ENCODE data around the gene NUP153. TPM values are rescaled to one million over a fixed set of nuclear protein-coding genes. Genes with fewer than 3 reads are reported as not detected.

NUP153 gene
- total RNA-seq, 1 experiment from 2014 or later, result 67.0 TPM

DNA sequence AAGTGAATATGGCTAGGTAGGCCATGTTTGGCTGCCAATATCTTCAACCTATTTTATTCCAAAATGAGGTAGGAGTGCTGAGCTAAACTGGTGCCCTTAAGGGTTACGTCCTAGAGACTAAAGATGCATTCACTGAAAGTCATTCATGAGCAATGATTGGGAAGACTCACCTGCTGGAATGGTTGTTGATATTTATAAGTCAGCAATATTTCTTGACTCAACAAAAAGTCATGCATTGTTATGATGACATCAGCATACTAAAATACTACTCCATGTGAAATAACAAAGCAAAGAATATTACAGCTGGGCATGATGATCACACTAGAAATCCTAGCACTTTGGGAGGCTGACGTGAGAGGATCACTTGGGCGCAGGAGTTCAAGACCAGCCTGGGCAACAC lies 17.6 kb upstream of the NUP153 start:
- H3K27ac Mint-ChIP-seq, result peak overlapping the region; percentile 89
- no peak for ATAC-seq

DNA sequence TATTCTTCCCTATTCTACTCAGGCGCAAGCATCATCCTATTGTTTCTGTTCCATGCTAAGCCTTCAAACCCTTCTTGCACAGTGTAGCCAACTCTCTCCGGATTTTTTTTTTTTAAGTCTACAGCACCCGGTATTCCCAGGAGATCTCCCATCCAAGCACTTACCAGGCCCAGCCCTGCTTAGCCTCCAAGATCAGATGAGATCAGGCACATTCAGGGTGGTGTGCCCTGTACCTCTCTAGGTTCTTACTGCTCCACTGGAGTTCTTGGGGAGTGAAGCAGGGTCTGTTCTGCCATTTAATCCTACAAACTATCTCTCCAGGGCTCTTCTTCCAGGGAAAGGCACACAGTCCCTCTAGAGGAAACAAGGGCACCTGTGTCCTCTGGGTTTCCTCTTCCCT lies 14.9 kb upstream of the NUP153 start:
- no peak overlapping the region for H3K27ac Mint-ChIP-seq
- no peak overlapping the region for H3K4me3 Mint-ChIP-seq
- ATAC-seq, result no peak
- ChIA-PET POLR2A (interaction anchor here (0.6 kb wide), 1 partner anchor 9 kb away, joined by 6 read pairs; no protein-coding TSS in a partner anchor), CTCF (no interaction called here)
- peaks cover 22% of the 10 kb centered on the region for H3K4me1 Mint-ChIP-seq
- no peaks in the 10 kb centered on the region for H3K27me3 Mint-ChIP-seq (ENCODE audit: low read depth)
- no peak for DNase-seq (ENCODE audit: low spot score)
- no peaks in the 10 kb centered on the region for H3K9me3 Mint-ChIP-seq
- no peaks in the 10 kb centered on the region for H3K36me3 Mint-ChIP-seq
- TF ChIP-seq, protein P1, sequence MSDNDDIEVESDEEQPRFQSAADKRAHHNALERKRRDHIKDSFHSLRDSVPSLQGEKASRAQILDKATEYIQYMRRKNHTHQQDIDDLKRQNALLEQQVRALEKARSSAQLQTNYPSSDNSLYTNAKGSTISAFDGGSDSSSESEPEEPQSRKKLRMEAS (CRISPR knock-in tag; IDR thresholded peaks at IDR 0.05), result no peak
- TF ChIP-seq, protein P2, sequence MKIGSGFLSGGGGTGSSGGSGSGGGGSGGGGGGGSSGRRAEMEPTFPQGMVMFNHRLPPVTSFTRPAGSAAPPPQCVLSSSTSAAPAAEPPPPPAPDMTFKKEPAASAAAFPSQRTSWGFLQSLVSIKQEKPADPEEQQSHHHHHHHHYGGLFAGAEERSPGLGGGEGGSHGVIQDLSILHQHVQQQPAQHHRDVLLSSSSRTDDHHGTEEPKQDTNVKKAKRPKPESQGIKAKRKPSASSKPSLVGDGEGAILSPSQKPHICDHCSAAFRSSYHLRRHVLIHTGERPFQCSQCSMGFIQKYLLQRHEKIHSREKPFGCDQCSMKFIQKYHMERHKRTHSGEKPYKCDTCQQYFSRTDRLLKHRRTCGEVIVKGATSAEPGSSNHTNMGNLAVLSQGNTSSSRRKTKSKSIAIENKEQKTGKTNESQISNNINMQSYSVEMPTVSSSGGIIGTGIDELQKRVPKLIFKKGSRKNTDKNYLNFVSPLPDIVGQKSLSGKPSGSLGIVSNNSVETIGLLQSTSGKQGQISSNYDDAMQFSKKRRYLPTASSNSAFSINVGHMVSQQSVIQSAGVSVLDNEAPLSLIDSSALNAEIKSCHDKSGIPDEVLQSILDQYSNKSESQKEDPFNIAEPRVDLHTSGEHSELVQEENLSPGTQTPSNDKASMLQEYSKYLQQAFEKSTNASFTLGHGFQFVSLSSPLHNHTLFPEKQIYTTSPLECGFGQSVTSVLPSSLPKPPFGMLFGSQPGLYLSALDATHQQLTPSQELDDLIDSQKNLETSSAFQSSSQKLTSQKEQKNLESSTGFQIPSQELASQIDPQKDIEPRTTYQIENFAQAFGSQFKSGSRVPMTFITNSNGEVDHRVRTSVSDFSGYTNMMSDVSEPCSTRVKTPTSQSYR (CRISPR knock-in tag; IDR thresholded peaks at IDR 0.05), result no peak
- no peak for TF ChIP-seq ATF1 (CRISPR knock-in tag; IDR thresholded peaks at IDR 0.05)
- TF ChIP-seq ZNF671 (CRISPR knock-in tag; IDR thresholded peaks at IDR 0.05), result no peak
- no peak for TF ChIP-seq JAZF1 (CRISPR knock-in tag; IDR thresholded peaks at IDR 0.05)
- TF ChIP-seq ZNF138 (CRISPR knock-in tag; conservative IDR thresholded peaks at IDR 0.05), result no peak
- TF ChIP-seq NR2C2 (CRISPR knock-in tag; IDR thresholded peaks at IDR 0.05), result no peak
- TF ChIP-seq, protein P3, sequence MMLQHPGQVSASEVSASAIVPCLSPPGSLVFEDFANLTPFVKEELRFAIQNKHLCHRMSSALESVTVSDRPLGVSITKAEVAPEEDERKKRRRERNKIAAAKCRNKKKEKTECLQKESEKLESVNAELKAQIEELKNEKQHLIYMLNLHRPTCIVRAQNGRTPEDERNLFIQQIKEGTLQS (CRISPR knock-in tag; conservative IDR thresholded peaks at IDR 0.05), result no peak
- TF ChIP-seq ZNF416 (CRISPR knock-in tag; IDR thresholded peaks at IDR 0.05), result no peak
- TF ChIP-seq, protein P4, sequence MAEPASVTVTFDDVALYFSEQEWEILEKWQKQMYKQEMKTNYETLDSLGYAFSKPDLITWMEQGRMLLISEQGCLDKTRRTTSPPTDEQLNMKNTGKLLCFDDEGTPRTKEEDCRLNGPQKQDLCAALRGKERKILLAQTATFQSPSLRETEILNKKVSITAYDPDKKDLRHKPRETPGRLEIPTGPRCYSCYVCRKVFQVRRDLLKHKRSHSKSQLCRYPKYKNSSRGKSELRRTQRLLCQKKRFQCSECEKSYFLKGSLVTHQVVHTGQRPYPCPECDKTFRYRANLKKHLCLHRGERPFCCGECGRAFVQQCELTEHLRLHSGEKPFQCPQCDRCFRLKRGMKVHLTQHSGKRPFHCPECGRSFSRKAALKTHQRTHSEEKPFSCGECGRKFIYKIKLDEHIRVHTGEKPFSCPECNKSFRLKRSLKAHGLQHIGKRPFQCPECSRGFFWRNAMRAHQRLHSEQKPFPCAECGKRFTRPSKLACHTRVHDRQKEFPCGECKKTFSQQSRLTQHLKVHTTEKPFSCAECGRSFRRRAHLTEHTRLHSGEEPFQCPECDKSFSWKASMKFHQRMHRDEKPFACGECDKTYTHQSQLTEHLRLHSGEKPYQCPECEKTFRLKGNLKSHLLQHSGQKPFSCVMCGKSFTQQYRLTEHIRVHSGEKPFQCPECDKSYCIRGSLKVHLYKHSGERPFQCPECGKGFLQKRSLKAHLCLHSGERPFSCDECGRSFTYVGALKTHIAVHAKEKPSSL (CRISPR knock-in tag; conservative IDR thresholded peaks at IDR 0.05), result no peak
- TF ChIP-seq, protein P5, sequence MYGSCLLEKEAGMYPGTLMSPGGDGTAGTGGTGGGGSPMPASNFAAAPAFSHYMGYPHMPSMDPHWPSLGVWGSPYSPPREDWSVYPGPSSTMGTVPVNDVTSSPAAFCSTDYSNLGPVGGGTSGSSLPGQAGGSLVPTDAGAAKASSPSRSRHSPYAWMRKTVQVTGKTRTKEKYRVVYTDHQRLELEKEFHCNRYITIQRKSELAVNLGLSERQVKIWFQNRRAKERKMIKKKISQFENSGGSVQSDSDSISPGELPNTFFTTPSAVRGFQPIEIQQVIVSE (CRISPR knock-in tag; IDR thresholded peaks at IDR 0.05; ENCODE audit: borderline replicate concordance), result no peak
- TF ChIP-seq, protein P6, sequence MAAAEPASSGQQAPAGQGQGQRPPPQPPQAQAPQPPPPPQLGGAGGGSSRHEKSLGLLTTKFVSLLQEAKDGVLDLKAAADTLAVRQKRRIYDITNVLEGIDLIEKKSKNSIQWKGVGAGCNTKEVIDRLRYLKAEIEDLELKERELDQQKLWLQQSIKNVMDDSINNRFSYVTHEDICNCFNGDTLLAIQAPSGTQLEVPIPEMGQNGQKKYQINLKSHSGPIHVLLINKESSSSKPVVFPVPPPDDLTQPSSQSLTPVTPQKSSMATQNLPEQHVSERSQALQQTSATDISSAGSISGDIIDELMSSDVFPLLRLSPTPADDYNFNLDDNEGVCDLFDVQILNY (CRISPR knock-in tag; IDR thresholded peaks at IDR 0.05), result no peak
- no peak for TF ChIP-seq ZNF263 (CRISPR knock-in tag; IDR thresholded peaks at IDR 0.05; ENCODE audit: low read depth)
- no peak for TF ChIP-seq ZNF232 (CRISPR knock-in tag; IDR thresholded peaks at IDR 0.05)
- no peak for TF ChIP-seq NR1H2 (CRISPR knock-in tag; IDR thresholded peaks at IDR 0.05)
- TF ChIP-seq, protein P7, sequence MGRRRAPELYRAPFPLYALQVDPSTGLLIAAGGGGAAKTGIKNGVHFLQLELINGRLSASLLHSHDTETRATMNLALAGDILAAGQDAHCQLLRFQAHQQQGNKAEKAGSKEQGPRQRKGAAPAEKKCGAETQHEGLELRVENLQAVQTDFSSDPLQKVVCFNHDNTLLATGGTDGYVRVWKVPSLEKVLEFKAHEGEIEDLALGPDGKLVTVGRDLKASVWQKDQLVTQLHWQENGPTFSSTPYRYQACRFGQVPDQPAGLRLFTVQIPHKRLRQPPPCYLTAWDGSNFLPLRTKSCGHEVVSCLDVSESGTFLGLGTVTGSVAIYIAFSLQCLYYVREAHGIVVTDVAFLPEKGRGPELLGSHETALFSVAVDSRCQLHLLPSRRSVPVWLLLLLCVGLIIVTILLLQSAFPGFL (CRISPR knock-in tag; IDR thresholded peaks at IDR 0.05; ENCODE audit: borderline replicate concordance), result no peak
- TF ChIP-seq MYBL2 (CRISPR knock-in tag; IDR thresholded peaks at IDR 0.05), result no peak
- TF ChIP-seq OVOL2 (CRISPR knock-in tag; IDR thresholded peaks at IDR 0.05; ENCODE audit: borderline replicate concordance), result no peak

More for the DNA sequence above, 17.6 kb upstream of the NUP153 start:
- Mint-ChIP-seq H3K9me3 (peaks cover 4% of the 10 kb centered on the region), H3K27me3 (ENCODE audit: low read depth) (no peaks in the 10 kb centered on the region), H3K4me3 (no peak overlapping the region), H3K4me1 (peaks cover 22% of the 10 kb centered on the region), H3K36me3 (no peaks in the 10 kb centered on the region)
- TF ChIP-seq, protein P8, sequence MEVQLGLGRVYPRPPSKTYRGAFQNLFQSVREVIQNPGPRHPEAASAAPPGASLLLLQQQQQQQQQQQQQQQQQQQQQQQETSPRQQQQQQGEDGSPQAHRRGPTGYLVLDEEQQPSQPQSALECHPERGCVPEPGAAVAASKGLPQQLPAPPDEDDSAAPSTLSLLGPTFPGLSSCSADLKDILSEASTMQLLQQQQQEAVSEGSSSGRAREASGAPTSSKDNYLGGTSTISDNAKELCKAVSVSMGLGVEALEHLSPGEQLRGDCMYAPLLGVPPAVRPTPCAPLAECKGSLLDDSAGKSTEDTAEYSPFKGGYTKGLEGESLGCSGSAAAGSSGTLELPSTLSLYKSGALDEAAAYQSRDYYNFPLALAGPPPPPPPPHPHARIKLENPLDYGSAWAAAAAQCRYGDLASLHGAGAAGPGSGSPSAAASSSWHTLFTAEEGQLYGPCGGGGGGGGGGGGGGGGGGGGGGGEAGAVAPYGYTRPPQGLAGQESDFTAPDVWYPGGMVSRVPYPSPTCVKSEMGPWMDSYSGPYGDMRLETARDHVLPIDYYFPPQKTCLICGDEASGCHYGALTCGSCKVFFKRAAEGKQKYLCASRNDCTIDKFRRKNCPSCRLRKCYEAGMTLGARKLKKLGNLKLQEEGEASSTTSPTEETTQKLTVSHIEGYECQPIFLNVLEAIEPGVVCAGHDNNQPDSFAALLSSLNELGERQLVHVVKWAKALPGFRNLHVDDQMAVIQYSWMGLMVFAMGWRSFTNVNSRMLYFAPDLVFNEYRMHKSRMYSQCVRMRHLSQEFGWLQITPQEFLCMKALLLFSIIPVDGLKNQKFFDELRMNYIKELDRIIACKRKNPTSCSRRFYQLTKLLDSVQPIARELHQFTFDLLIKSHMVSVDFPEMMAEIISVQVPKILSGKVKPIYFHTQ (CRISPR knock-in tag; IDR thresholded peaks at IDR 0.05), result no peak
- TF ChIP-seq, protein P9, sequence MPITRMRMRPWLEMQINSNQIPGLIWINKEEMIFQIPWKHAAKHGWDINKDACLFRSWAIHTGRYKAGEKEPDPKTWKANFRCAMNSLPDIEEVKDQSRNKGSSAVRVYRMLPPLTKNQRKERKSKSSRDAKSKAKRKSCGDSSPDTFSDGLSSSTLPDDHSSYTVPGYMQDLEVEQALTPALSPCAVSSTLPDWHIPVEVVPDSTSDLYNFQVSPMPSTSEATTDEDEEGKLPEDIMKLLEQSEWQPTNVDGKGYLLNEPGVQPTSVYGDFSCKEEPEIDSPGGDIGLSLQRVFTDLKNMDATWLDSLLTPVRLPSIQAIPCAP (CRISPR knock-in tag; IDR thresholded peaks at IDR 0.05), result no peak
- TF ChIP-seq RORB (CRISPR knock-in tag; IDR thresholded peaks at IDR 0.05) (no peak), FOXP1 (CRISPR knock-in tag; IDR thresholded peaks at IDR 0.05; ENCODE audit: borderline replicate concordance) (no peak)
- POLR2A ChIA-PET, result interaction anchor here (1.0 kb wide), 1 partner anchor 18 kb away, joined by 3 read pairs; the partner anchor contains the start of gene NUP153
- CTCF ChIA-PET, result interaction anchor here (1.0 to 1.3 kb wide), 2 partner anchors 17 to 23 kb away, joined by 3 to 7 read pairs; partner anchors contain the start of gene NUP153
- no peak for DNase-seq (ENCODE audit: low spot score)

All from WTC11 (cell line).